Aorta (tissue), 5 donors: Measurements from ENCODE around the gene TAF15. TPM values are rescaled to one million over a fixed set of nuclear protein-coding genes. Genes with fewer than 3 reads are reported as not detected.

Experiments used
- ATAC-seq: fragments of 200-7000 bp; cut with Tn5 transposase; one replicate; pipeline ENCODE4 v1.9.1; 2022; ENCODE audit warnings: moderate library complexity; ENCODE audit not compliant: low FRiP score
- DNase-seq, 2 donors: peaks; one replicate each; pipeline ENCODE4 v3.0.0-alpha.2; 2020
- H3K27ac ChIP-seq, 2 donors: one replicate each; pipeline ENCODE4 v1.5.1; 2013; ENCODE audit warnings: low read length in 2 of 2, mild to moderate bottlenecking in 2 of 2, moderate library complexity in 2 of 2, control low read depth in 1 of 2, inconsistent platforms in 1 of 2, low read depth in 1 of 2
- H3K27me3 ChIP-seq, 2 donors: one replicate each; pipeline ENCODE4 v1.6.1; 2013; ENCODE audit warnings: control low read depth in 1 of 2, low read length in 1 of 2, mild to moderate bottlenecking in 1 of 2, moderate library complexity in 1 of 2; ENCODE audit not compliant: insufficient read depth in 2 of 2, control insufficient read depth in 1 of 2
- H3K36me3 ChIP-seq, 2 donors: one replicate each; pipeline ENCODE4 v1.6.1; 2013; ENCODE audit warnings: control low read depth in 1 of 2, low read length in 1 of 2, mild to moderate bottlenecking in 1 of 2; ENCODE audit not compliant: insufficient read depth in 2 of 2, control insufficient read depth in 1 of 2
- H3K4me1 ChIP-seq, 2 donors: one replicate each; pipeline ENCODE4 v1.6.1; 2013; ENCODE audit warnings: low read length in 2 of 2, control low read depth in 1 of 2, mild to moderate bottlenecking in 1 of 2, moderate library complexity in 1 of 2; ENCODE audit not compliant: insufficient read depth in 2 of 2, control insufficient read depth in 1 of 2
- H3K4me3 ChIP-seq, 2 donors: one replicate each; pipeline ENCODE4 v1.5.1; 2013; ENCODE audit warnings: low read length in 2 of 2, control low read depth in 1 of 2, mild to moderate bottlenecking in 1 of 2
- H3K9me3 ChIP-seq: one replicate; pipeline ENCODE4 v1.6.1; 2013; ENCODE audit warnings: mild to moderate bottlenecking, low read length; ENCODE audit not compliant: control insufficient read depth
- WGBS, 2 donors: extraction: QIAGEN DNeasy Blood & Tissue Kit; methylation state at CpG; one replicate each; pipeline ENCODE4 v1.1.7; 2013; 5-methylcytosine and 5-hydroxymethylcytosine counted together
- intact Hi-C, 2 donors: fragments of 100-400 bp; cut with DNase I; formaldehyde crosslinking; loops; one replicate each; pipeline versions ENCODE4 v1.14.2 to v1.15.0; 2022
- polyA plus RNA-seq, 2 donors: library from polyadenylated mRNA; stranded (reverse); fragments of 200-250 nt; gene quantifications; one replicate each; pipeline ENCODE4 v1.2.3, GENCODE V29; 2013
- total RNA-seq, 2 donors: library from RNA; stranded (reverse); fragmentation: NEBNext Ultra II Directional; extraction: Animal tissue kit (Norgen Biotek cat#: 25700); gene quantifications; one replicate each; pipeline ENCODE4 v1.2.1, GENCODE V29; 2021
- donor health status: healthy with polysubstance abuse.
- donor health status: Bipolar disorder and iron deficiency.
- donor health status: DM: no; HTN: no; CAD: no.
- donor health status: DM: no; HTN: no; CAD: no.
- donor health status: DM: yes; HTN: yes; CAD: no.

TAF15 gene
- total and polyA plus RNA-seq, 4 donors = 86.2 to 167 (median 139) TPM

DNA sequence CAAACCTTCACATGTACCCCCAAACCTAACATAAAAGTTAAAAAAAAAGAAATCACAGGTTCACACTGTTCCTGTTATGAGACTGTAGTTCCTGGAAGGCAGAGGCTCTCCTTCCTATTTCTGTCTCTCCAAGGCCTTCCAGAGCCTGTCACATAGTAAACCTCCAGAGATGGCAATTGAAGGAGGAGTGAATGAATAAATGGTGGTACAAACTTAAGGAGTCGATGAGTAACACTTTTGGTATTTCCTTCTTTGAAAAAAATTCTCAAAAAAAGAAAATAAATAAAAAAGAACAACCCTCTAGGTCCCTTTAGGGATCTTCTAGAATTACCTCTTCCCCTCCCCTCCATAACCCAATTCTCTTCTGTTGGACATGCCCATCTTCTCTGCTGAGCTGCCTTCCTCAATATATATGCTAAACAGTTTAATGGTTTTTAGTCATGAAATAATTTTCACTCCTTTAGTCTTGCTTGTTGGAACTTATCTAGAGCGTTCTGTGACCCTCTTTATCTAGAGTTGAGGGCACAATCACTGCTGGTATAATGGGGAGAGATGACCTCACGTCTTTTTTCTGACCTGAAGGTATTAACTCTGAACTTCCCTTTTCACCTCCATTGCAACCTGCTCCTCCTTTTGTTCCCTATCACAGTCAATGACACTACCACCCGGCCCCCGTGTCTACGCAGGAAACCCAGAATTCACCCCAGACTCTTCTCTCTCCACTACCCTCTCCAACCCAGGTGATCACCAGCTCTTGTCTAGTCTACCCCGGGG lies 1.7 kb upstream of the TAF15 start:
- Histone ChIP-seq H3K27ac (peak overlapping the region in 1 of 2 donors; percentile 4), H3K27me3 (no peaks in the 10 kb centered on the region), H3K4me3 (no peak overlapping the region), H3K9me3 (no peaks in the 10 kb centered on the region), H3K4me1 (no peaks in the 10 kb centered on the region), H3K36me3 (no peaks in the 10 kb centered on the region)
- intact Hi-C loops = loop anchor here in 1 of 2 donors (5.0 kb wide), 2 partner anchors 230 to 435 kb away; partner anchors contain the start of genes PEX12 and SLFN11
- DNase-seq (no peak), ATAC-seq (no peak)
- WGBS, 2 donors = 72 to 74% methylated on average over 7 of the region's 7 CpGs

- ATAC-seq (no peak), DNase-seq (no peak)
- intact Hi-C loops = loop anchor here in 1 of 2 donors (5.0 kb wide), 2 partner anchors 231 to 436 kb away; partner anchors contain the start of genes PEX12 and SLFN11
- Histone ChIP-seq H3K4me3 (no peak overlapping the region), H3K4me1 (no peaks in the 10 kb centered on the region), H3K27ac (peak overlapping the region; percentile 4 to 73), H3K36me3 (no peaks in the 10 kb centered on the region), H3K9me3 (no peaks in the 10 kb centered on the region), H3K27me3 (no peaks in the 10 kb centered on the region)
- WGBS, 2 donors = 29 to 33% methylated on average over 19 of the region's 19 CpGs
Observed at GRCh38 chr17:35808240-35808961, 883 bp upstream of the TAF15 start.

DNA sequence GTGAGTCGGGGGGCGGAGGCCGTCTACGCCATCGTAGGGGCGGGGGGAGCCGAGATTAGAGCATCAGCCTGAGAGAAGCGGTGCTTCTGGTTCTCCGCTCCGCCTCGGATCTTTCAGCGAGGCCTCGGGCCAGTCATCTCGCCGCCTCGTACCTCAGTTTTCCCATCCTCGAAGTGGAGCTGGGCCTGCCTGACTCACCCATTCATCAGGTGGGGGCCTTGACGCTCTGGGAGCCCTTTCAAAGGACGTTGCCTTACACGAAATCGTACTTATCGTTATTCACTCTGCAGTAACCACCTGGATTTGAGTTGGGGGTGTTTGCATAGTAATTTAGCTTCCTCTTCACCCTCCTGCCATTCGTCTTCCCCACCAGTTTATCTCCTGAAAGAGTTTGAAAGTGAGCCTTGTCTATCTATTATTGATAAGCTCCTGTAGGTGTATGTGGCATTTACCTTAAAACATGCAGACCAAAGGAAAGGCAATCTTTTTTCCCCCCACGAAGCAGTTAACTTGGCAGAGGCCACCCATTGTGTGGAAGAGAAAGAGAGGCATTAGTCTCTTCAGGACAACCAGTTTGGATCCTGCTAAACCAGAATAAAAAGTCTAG lies 674 bp downstream of the TAF15 start:
- intact Hi-C loops = loop anchor here in 1 of 2 donors (5.0 kb wide), 2 partner anchors 233 to 438 kb away; partner anchors contain the start of genes PEX12 and SLFN11
- Histone ChIP-seq H3K4me1 (peaks cover 0 to 3% of the 10 kb centered on the region in 2 donors), H3K4me3 (peak overlapping the region; percentile 46 to 95), H3K27me3 (no peaks in the 10 kb centered on the region), H3K9me3 (no peaks in the 10 kb centered on the region), H3K27ac (peak overlapping the region in 1 of 2 donors; percentile 92), H3K36me3 (no peaks in the 10 kb centered on the region)
- 0% methylated on average over 24 of the region's 24 CpGs for WGBS, 2 donors
- ATAC-seq (no peak), DNase-seq (no peak)

DNA sequence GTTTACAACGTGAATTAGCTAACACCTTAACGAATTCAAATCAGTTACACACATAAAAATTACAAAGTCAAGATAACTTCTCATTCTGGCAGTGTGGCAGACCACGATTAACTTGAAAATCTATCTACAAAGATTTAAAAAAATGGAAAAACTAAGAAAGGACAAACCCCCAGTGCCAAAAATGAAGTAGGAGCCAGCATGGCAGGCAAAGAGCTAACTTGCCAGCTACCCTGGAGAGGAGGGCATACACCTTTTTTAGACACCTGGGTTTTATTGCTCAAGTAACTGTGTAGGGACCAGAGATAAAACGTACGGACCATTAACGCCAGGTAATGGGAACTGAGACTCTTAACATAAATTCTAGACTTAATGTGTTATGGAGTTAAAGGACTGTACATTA lies 2.5 kb downstream of the TAF15 start:
- H3K36me3 ChIP-seq = no peaks in the 10 kb centered on the region
- no peak for ATAC-seq
- no peaks in the 10 kb centered on the region for H3K27me3 ChIP-seq
- no peak overlapping the region for H3K27ac ChIP-seq
- no peak overlapping the region for H3K4me3 ChIP-seq
- no peak for DNase-seq
- WGBS, 2 donors = 73 to 76% methylated on average over 6 of the region's 6 CpGs
- H3K9me3 ChIP-seq = no peaks in the 10 kb centered on the region
- intact Hi-C loops = no loop called here
- peaks cover 0 to 3% of the 10 kb centered on the region in 2 donors for H3K4me1 ChIP-seq

DNA sequence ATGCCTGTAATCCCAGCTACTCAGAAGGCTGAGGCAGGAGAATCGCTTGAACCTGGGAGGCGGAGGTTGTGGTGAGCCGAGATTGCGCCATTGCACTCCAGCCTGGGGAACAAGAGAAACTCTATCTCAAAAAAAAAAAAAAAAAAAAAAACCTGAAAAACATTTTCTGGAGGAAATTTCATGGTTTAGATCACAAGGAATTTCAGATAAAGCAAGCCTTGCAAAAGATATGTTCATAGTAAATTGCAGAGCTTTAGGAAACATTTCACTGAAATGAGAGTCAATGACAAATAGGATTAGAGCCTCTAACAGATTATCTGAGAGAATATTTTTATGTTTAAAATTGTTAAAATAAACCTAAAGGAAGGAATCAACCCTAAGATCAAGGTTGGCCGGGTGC lies 3.2 kb downstream of the TAF15 start:
- Histone ChIP-seq H3K9me3 (no peaks in the 10 kb centered on the region), H3K27ac (no peak overlapping the region), H3K27me3 (no peaks in the 10 kb centered on the region), H3K4me3 (no peak overlapping the region), H3K4me1 (peaks cover 0 to 3% of the 10 kb centered on the region in 2 donors), H3K36me3 (no peaks in the 10 kb centered on the region)
- DNase-seq = no peak
- intact Hi-C loops = no loop called here
- WGBS, 2 donors = 90 to 93% methylated on average over 5 of the region's 5 CpGs
- no peak for ATAC-seq

GRCh38 chr17:35816723-35817122 lies 7.4 kb downstream of the TAF15 start:
- no peak for DNase-seq

DNA sequence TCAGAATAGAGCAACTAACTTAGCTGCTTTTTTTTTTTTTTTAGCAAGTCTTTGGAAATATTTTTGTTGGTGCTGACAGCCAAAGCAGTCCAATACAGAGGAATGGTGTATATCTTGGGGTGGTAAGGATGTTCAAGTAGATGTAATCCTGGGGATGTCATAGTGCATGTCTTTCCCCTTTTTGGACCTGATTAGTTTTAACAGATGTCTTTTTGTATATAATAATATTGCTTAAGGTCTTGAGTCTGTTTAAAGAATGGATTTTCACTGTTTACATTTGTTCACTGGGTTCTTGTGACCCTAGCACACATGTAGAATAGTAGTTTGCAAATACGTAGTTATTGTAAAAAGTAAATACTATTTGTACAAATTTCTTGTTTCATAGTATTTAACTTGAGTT lies 7.9 kb downstream of the TAF15 start:
- no peaks in the 10 kb centered on the region for H3K27me3 ChIP-seq
- peaks cover 0 to 3% of the 10 kb centered on the region in 2 donors for H3K4me1 ChIP-seq
- ATAC-seq = no peak
- no peaks in the 10 kb centered on the region for H3K36me3 ChIP-seq
- WGBS, 2 donors = 45 to 57% methylated on average over 1 of the region's 1 CpG
- H3K4me3 ChIP-seq = no peak overlapping the region
- no peak for DNase-seq
- no peaks in the 10 kb centered on the region for H3K9me3 ChIP-seq
- H3K27ac ChIP-seq = no peak overlapping the region
- intact Hi-C loops = no loop called here

More at GRCh38 chr17:35816723-35817122, 7.4 kb downstream of the TAF15 start:
- 63 to 64% methylated on average over 5 of the region's 5 CpGs for WGBS, 2 donors
- H3K27ac ChIP-seq = no peak overlapping the region
- no peaks in the 10 kb centered on the region for H3K27me3 ChIP-seq
- intact Hi-C loops = no loop called here
- H3K4me3 ChIP-seq = no peak overlapping the region
- H3K36me3 ChIP-seq = no peaks in the 10 kb centered on the region
- H3K4me1 ChIP-seq = peaks cover 0 to 3% of the 10 kb centered on the region in 2 donors
- H3K9me3 ChIP-seq = no peaks in the 10 kb centered on the region
- no peak for ATAC-seq

GRCh38 chr17:35819455-35819854 lies 10.2 kb downstream of the TAF15 start:
- Histone ChIP-seq H3K4me3 (no peak overlapping the region), H3K4me1 (peaks cover 0 to 2% of the 10 kb centered on the region in 2 donors), H3K27me3 (no peaks in the 10 kb centered on the region), H3K9me3 (no peaks in the 10 kb centered on the region), H3K36me3 (peaks cover 0 to 2% of the 10 kb centered on the region in 2 donors), H3K27ac (no peak overlapping the region)
- intact Hi-C loops = no loop called here
- no peak for ATAC-seq
- no peak for DNase-seq
- 56 to 61% methylated on average over 1 of the region's 1 CpG for WGBS, 2 donors
